H9 (cell line): ENCODE measurements around the gene GRIN2A. TPM values are rescaled to one million over a fixed set of nuclear protein-coding genes. Genes with fewer than 3 reads are reported as not detected.

ENCODE experiments used
- DNase-seq: peaks from one replicate; pipeline ENCODE4 v3.0.0-alpha.2; 2017
- H2AFZ ChIP-seq: one replicate; pipeline ENCODE4 v1.6.1; 2013; ENCODE audit warnings: mild to moderate bottlenecking, low read length, control low read depth, moderate library complexity
- H2AK5ac ChIP-seq: 2 replicates; pipeline ENCODE4 v1.6.1; 2013; ENCODE audit warnings: low read length, control low read depth, mixed read lengths; ENCODE audit not compliant: insufficient read length
- H2BK120ac ChIP-seq: one replicate; pipeline ENCODE4 v1.6.1; 2013; ENCODE audit warnings: low read depth, mild to moderate bottlenecking, low read length, control low read depth, inconsistent platforms; ENCODE audit not compliant: poor library complexity, severe bottlenecking
- H2BK12ac ChIP-seq: 2 replicates; pipeline ENCODE4 v1.6.1; 2013; ENCODE audit warnings: low read length, control low read depth, mixed read lengths, low read depth; ENCODE audit not compliant: insufficient read length
- H2BK15ac ChIP-seq: 2 replicates; pipeline ENCODE4 v1.6.1; 2013; ENCODE audit warnings: low read depth, low read length, control low read depth
- H2BK20ac ChIP-seq: one replicate; pipeline ENCODE4 v1.6.1; 2013; ENCODE audit warnings: low read depth, mild to moderate bottlenecking, low read length, control low read depth, inconsistent platforms; ENCODE audit not compliant: poor library complexity, severe bottlenecking
- H2BK5ac ChIP-seq: 2 replicates; pipeline ENCODE4 v1.6.1; 2013; ENCODE audit warnings: low read length, control low read depth, mixed read lengths; ENCODE audit not compliant: insufficient read length
- H3K14ac ChIP-seq: 2 replicates; pipeline ENCODE4 v1.6.1; 2013; ENCODE audit warnings: low read length, control low read depth; ENCODE audit not compliant: insufficient read depth
- H3K18ac ChIP-seq: 2 replicates; pipeline ENCODE4 v1.6.1; 2013; ENCODE audit warnings: low read depth, mild to moderate bottlenecking, mixed read lengths, low read length, control low read depth; ENCODE audit not compliant: insufficient read length
- H3K23ac ChIP-seq: 2 replicates; pipeline ENCODE4 v1.6.1; 2013; ENCODE audit warnings: low read length, control low read depth, mixed read lengths, low read depth; ENCODE audit not compliant: insufficient read length
- H3K23me2 ChIP-seq: 2 replicates; pipeline ENCODE4 v1.6.1; 2013; ENCODE audit warnings: low read depth, mild to moderate bottlenecking, mixed read lengths, low read length, control low read depth; ENCODE audit not compliant: insufficient read length, poor library complexity, severe bottlenecking
- H3K27ac ChIP-seq: 2 replicates; pipeline ENCODE4 v1.5.1; 2013; ENCODE audit warnings: low read length, control low read depth, mixed read lengths, low read depth; ENCODE audit not compliant: insufficient read length
- H3K27me3 ChIP-seq: 2 replicates; pipeline ENCODE4 v1.6.1; 2013; ENCODE audit warnings: low read length, control low read depth, inconsistent platforms; ENCODE audit not compliant: insufficient read depth
- H3K4ac ChIP-seq: 2 replicates; pipeline ENCODE4 v1.6.1; 2013; ENCODE audit warnings: low read depth, mild to moderate bottlenecking, control low read depth, inconsistent platforms, low read length, moderate library complexity
- H3K4me1 ChIP-seq: 2 replicates; pipeline ENCODE4 v1.6.1; 2013; ENCODE audit warnings: low read length, control low read depth, inconsistent platforms; ENCODE audit not compliant: insufficient read depth
- H3K4me2 ChIP-seq: 2 replicates; pipeline ENCODE4 v1.6.1; 2013; ENCODE audit warnings: low read length, control low read depth, mixed read lengths; ENCODE audit not compliant: insufficient read length, insufficient read depth
- H3K56ac ChIP-seq: 2 replicates; pipeline ENCODE4 v1.6.1; 2013; ENCODE audit warnings: low read depth, mild to moderate bottlenecking, mixed read lengths, low read length, control low read depth; ENCODE audit not compliant: insufficient read length
- H3K79me1 ChIP-seq: 2 replicates; pipeline ENCODE4 v1.6.1; 2013; ENCODE audit warnings: low read depth, mild to moderate bottlenecking, moderate library complexity, low read length, control low read depth, inconsistent platforms; ENCODE audit not compliant: insufficient read depth, poor library complexity, severe bottlenecking
- H3K79me2 ChIP-seq: 2 replicates; pipeline ENCODE4 v1.6.1; 2013; ENCODE audit warnings: low read length, control low read depth, inconsistent platforms; ENCODE audit not compliant: insufficient read depth
- H3K9ac ChIP-seq: 2 replicates; pipeline ENCODE4 v1.6.1; 2013; ENCODE audit warnings: low read length, control low read depth, mixed read lengths; ENCODE audit not compliant: insufficient read length; ENCODE audit errors: extremely low read depth
- H3K9me3 ChIP-seq: one replicate; pipeline ENCODE4 v1.6.1; 2013; ENCODE audit warnings: low read depth, low read length, inconsistent platforms; ENCODE audit not compliant: control insufficient read depth
- H3T11ph ChIP-seq: one replicate; pipeline ENCODE4 v1.6.1; 2013; ENCODE audit warnings: mild to moderate bottlenecking, low read length, control low read depth, inconsistent platforms
- H4K20me1 ChIP-seq: one replicate; pipeline ENCODE4 v1.6.1; 2013; ENCODE audit not compliant: control insufficient read depth, insufficient read length, insufficient read depth
- H4K5ac ChIP-seq: 2 replicates; pipeline ENCODE4 v1.6.1; 2013; ENCODE audit warnings: low read depth, mild to moderate bottlenecking, mixed read lengths, low read length, control low read depth; ENCODE audit not compliant: insufficient read length
- H4K8ac ChIP-seq: replicated peaks from 2 replicates; pipeline ENCODE4 v1.6.1; 2013; ENCODE audit warnings: low read length, control low read depth, mixed read lengths, low read depth; ENCODE audit not compliant: insufficient read length
- H4K91ac ChIP-seq: 2 replicates; pipeline ENCODE4 v1.6.1; 2013; ENCODE audit warnings: low read depth, mild to moderate bottlenecking, moderate library complexity, mixed read lengths, low read length, control low read depth; ENCODE audit not compliant: insufficient read length
- H3K27ac Mint-ChIP-seq, 3 experiments: 2 replicates in 2 of 3; 3 replicates in 1 of 3; pipeline ENCODE4 v1.8.0; 2020 to 2021; ENCODE audit warnings: mixed read lengths in 3 of 3, mild to moderate bottlenecking in 1 of 3, moderate library complexity in 1 of 3
- H3K27me3 Mint-ChIP-seq: 2 replicates; pipeline ENCODE4 v1.8.0; 2021; ENCODE audit warnings: low read depth, mild to moderate bottlenecking, moderate library complexity, mixed read lengths
- H3K36me3 Mint-ChIP-seq, 3 experiments: 2 replicates in 2 of 3; 3 replicates in 1 of 3; pipeline ENCODE4 v1.8.0; 2020 to 2021; ENCODE audit warnings: low read depth in 3 of 3, mixed read lengths in 3 of 3; ENCODE audit not compliant: insufficient read depth in 1 of 3
- H3K4me1 Mint-ChIP-seq, 2 experiments: 2 replicates each; pipeline ENCODE4 v1.8.0; 2020; ENCODE audit warnings: mixed read lengths in 2 of 2
- H3K4me3 Mint-ChIP-seq, 2 experiments: 2 replicates in 1 of 2; 3 replicates in 1 of 2; pipeline ENCODE4 v1.8.0; 2020 to 2021; ENCODE audit warnings: mild to moderate bottlenecking in 2 of 2, mixed read lengths in 2 of 2, moderate library complexity in 1 of 2
- H3K9me3 Mint-ChIP-seq, 2 experiments: 2 replicates in 1 of 2; 3 replicates in 1 of 2; pipeline ENCODE4 v1.8.0; 2020; ENCODE audit warnings: mild to moderate bottlenecking in 2 of 2, mixed read lengths in 2 of 2, moderate library complexity in 1 of 2
- WGBS: extraction: QIAGEN DNeasy Blood & Tissue Kit; methylation state at CpG from one replicate; pipeline ENCODE4 v1.1.7; 2013; ENCODE audit warnings: missing lambda C conversion rate, low lambda C conversion rate, mixed read lengths; ENCODE audit not compliant: insufficient read length; ENCODE audit errors: extremely low coverage; 5-methylcytosine and 5-hydroxymethylcytosine counted together
- total RNA-seq: library from RNA; stranded (reverse); gene quantifications from 2 replicates; pipeline ENCODE4 v1.2.1, GENCODE V29; 2021
- TF ChIP-seq, protein P1 (sequence below): fragments of 200-600 bp; sonication (generic); conservative IDR thresholded peaks from 3 replicates; pipeline ENCODE4 v1.8.0; 2021; ENCODE audit warnings: antibody characterized with exemption, mild to moderate bottlenecking

GRIN2A gene
- total RNA-seq, 1 experiment from 2014 or later, result 1.5 TPM

DNA sequence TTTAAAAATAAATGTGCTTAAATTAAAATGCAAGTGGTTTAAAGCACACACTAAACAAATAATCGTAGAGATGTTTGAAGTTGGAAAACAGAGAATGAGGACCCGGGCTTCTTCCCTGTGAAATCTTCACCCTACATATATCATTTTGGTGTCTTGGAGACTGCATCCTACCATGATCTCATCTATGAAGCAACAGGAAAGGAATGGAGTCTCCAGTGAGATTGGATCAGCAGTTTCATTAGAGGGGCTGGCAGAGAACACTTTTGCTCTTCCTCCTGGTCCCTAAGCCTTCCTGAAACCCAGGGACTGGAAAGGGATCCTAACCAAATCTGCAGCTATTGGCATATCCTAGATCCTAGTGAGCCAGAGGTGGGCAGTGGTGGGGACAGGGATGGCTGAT, 85.0 kb downstream of the GRIN2A start:
- no CpG with 5 or more reads among the region's 2 CpGs for WGBS
- no peaks in the 10 kb centered on the region for H3K23me2 ChIP-seq
- H2BK120ac ChIP-seq, result no peak overlapping the region
- H3K79me1 ChIP-seq, result no peaks in the 10 kb centered on the region
- no peak overlapping the region for H3K9ac ChIP-seq
- TF ChIP-seq, protein P1, sequence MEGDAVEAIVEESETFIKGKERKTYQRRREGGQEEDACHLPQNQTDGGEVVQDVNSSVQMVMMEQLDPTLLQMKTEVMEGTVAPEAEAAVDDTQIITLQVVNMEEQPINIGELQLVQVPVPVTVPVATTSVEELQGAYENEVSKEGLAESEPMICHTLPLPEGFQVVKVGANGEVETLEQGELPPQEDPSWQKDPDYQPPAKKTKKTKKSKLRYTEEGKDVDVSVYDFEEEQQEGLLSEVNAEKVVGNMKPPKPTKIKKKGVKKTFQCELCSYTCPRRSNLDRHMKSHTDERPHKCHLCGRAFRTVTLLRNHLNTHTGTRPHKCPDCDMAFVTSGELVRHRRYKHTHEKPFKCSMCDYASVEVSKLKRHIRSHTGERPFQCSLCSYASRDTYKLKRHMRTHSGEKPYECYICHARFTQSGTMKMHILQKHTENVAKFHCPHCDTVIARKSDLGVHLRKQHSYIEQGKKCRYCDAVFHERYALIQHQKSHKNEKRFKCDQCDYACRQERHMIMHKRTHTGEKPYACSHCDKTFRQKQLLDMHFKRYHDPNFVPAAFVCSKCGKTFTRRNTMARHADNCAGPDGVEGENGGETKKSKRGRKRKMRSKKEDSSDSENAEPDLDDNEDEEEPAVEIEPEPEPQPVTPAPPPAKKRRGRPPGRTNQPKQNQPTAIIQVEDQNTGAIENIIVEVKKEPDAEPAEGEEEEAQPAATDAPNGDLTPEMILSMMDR, result no peak
- Mint-ChIP-seq H3K9me3 (peaks cover 2 to 11% of the 10 kb centered on the region in 2 experiments; a peak in 4 of 5 replicates), H3K27ac (no peak overlapping the region), H3K4me1 (peaks cover 0 to 2% of the 10 kb centered on the region in 2 experiments; a peak in 2 of 4 replicates), H3K4me3 (no peak overlapping the region), H3K27me3 (no peaks in the 10 kb centered on the region), H3K36me3 (peaks cover 0 to 2% (median 0%) of the 10 kb centered on the region in 3 experiments; a peak in 4 of 7 replicates)
- no peak overlapping the region for H2BK5ac ChIP-seq
- H3K14ac ChIP-seq, result no peak overlapping the region
- no peak for DNase-seq
- no peaks in the 10 kb centered on the region for H3K4me1 ChIP-seq
- H3K18ac ChIP-seq, result no peak overlapping the region
- no peak overlapping the region for H3K56ac ChIP-seq
- no peak overlapping the region for H2BK12ac ChIP-seq
- H3K4ac ChIP-seq, result no peak overlapping the region
- no peaks in the 10 kb centered on the region for H4K20me1 ChIP-seq
- no peak overlapping the region for H2AK5ac ChIP-seq
- no peaks in the 10 kb centered on the region for H3K27me3 ChIP-seq
- no peak overlapping the region for H2AFZ ChIP-seq
- no peak overlapping the region for H4K91ac ChIP-seq
- no peak overlapping the region for H4K5ac ChIP-seq
- H2BK20ac ChIP-seq, result no peak overlapping the region
- no peaks in the 10 kb centered on the region for H3K9me3 ChIP-seq
- no peak overlapping the region for H3T11ph ChIP-seq
- H2BK15ac ChIP-seq, result no peak overlapping the region
- H3K23ac ChIP-seq, result no peak overlapping the region
- no peak overlapping the region for H4K8ac ChIP-seq
- no peak overlapping the region for H3K4me2 ChIP-seq
- H3K27ac ChIP-seq, result no peak overlapping the region
- H3K79me2 ChIP-seq, result no peaks in the 10 kb centered on the region
